Measurements from ENCODE around the gene LCN15. TPM values are rescaled to one million over a fixed set of nuclear protein-coding genes. Genes with fewer than 3 reads are reported as not detected.

Gene LCN15
- total RNA-seq, 1 experiment from 2014 or later, result not detected

DNA sequence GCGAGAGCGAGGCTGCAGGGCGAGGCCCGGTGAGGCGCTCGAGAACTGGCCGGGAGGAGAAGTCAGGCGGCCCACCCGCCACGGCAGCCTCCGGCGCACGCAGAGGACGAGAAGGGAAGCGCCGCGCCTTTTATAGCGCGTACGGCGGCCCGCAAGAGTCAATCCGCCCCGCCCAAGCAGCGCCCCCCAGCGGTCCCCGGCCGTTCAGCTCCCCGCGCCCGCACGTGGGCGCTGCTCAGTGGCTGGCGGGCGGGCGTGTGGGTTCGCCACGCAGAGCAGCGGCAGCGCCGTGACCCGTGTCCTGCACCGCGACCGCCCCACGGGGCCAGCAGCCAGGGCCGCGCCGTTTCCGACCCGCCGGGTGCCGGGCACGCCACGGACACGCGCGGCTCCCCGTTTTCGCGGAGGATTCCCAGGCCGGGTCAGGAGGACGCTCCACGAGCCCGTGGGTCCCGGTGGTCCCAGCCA lies 36.2 kb downstream of the LCN15 start:
- TF ChIP-seq, protein P1, sequence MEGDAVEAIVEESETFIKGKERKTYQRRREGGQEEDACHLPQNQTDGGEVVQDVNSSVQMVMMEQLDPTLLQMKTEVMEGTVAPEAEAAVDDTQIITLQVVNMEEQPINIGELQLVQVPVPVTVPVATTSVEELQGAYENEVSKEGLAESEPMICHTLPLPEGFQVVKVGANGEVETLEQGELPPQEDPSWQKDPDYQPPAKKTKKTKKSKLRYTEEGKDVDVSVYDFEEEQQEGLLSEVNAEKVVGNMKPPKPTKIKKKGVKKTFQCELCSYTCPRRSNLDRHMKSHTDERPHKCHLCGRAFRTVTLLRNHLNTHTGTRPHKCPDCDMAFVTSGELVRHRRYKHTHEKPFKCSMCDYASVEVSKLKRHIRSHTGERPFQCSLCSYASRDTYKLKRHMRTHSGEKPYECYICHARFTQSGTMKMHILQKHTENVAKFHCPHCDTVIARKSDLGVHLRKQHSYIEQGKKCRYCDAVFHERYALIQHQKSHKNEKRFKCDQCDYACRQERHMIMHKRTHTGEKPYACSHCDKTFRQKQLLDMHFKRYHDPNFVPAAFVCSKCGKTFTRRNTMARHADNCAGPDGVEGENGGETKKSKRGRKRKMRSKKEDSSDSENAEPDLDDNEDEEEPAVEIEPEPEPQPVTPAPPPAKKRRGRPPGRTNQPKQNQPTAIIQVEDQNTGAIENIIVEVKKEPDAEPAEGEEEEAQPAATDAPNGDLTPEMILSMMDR (conservative IDR thresholded peaks at IDR 0.05), result peak; percentile 94
- H3K36me3 Mint-ChIP-seq (ENCODE audit: insufficient read depth in 1 of 3, low read depth in 3 of 3), result peaks cover 28 to 41% (median 36%) of the 10 kb centered on the region in 3 experiments
- H3K27me3 Mint-ChIP-seq (ENCODE audit: low read depth), result peaks cover 11% of the 10 kb centered on the region
- H3K27ac Mint-ChIP-seq, result no peak overlapping the region
- Histone ChIP-seq H3K4me1 (ENCODE audit: insufficient read depth, low read length) (no peaks in the 10 kb centered on the region), H4K20me1 (ENCODE audit: control insufficient read depth, insufficient read depth, insufficient read length) (no peaks in the 10 kb centered on the region), H3K27me3 (ENCODE audit: insufficient read depth, low read length) (no peaks in the 10 kb centered on the region), H3K14ac (ENCODE audit: insufficient read depth, low read length) (peak overlapping the region; percentile 72; the same call in 1 of the 2 replicates), H2BK5ac (ENCODE audit: insufficient read length, low read length) (no peak overlapping the region), H2BK12ac (ENCODE audit: insufficient read length, low read depth, low read length) (no peak overlapping the region), H3K18ac (ENCODE audit: insufficient read length, low read depth, low read length) (no peak overlapping the region), H2BK20ac (ENCODE audit: low read depth, low read length, poor library complexity, severe bottlenecking) (no peak overlapping the region), H3K56ac (ENCODE audit: insufficient read length, low read depth, low read length) (no peak overlapping the region), H3K9ac (ENCODE audit: extremely low read depth, insufficient read length, low read length) (peak overlapping the region; percentile 88), H3K79me2 (ENCODE audit: insufficient read depth, low read length) (peaks cover 11% of the 10 kb centered on the region; the same call in 1 of the 2 replicates), H4K5ac (ENCODE audit: insufficient read length, low read depth, low read length) (no peak overlapping the region), H3K9me3 (ENCODE audit: control insufficient read depth, low read depth, low read length) (no peaks in the 10 kb centered on the region), H3K23me2 (ENCODE audit: insufficient read length, low read depth, low read length, poor library complexity, severe bottlenecking) (peaks cover 10% of the 10 kb centered on the region), H3T11ph (ENCODE audit: low read length) (no peak overlapping the region), H3K23ac (ENCODE audit: insufficient read length, low read depth, low read length) (no peak overlapping the region), H2BK120ac (ENCODE audit: low read depth, low read length, poor library complexity, severe bottlenecking) (no peak overlapping the region), H4K91ac (ENCODE audit: insufficient read length, low read depth, low read length) (no peak overlapping the region), H2BK15ac (ENCODE audit: low read depth, low read length) (no peak overlapping the region), H3K4ac (ENCODE audit: low read depth, low read length) (no peak overlapping the region), H2AK5ac (ENCODE audit: insufficient read length, low read length) (no peak overlapping the region), H2AFZ (ENCODE audit: low read length) (no peak overlapping the region), H3K79me1 (ENCODE audit: insufficient read depth, low read depth, low read length, poor library complexity, severe bottlenecking) (peaks cover 6% of the 10 kb centered on the region), H4K8ac (replicated peaks; ENCODE audit: insufficient read length, low read depth, low read length) (no peak overlapping the region), H3K4me2 (ENCODE audit: insufficient read depth, insufficient read length, low read length) (peak overlapping the region; percentile 93), H3K27ac (ENCODE audit: insufficient read length, low read depth, low read length) (no peak overlapping the region)
- peak overlapping the region; percentile 94 to 96; a peak in 4 of 5 replicates for H3K4me3 Mint-ChIP-seq
- peak; percentile 76 for DNase-seq
- H3K4me1 Mint-ChIP-seq, result peaks cover 10 to 24% of the 10 kb centered on the region in 2 experiments
- no peaks in the 10 kb centered on the region; a peak in 1 of 5 replicates for H3K9me3 Mint-ChIP-seq
- WGBS (ENCODE audit: extremely low coverage, insufficient read length, low lambda C conversion rate), result no CpG with 5 or more reads among the region's 66 CpGs
